ENCODE results near the gene SYNJ2. TPM values are rescaled to one million over a fixed set of nuclear protein-coding genes. Genes with fewer than 3 reads are reported as not detected.
A peak's percentile ranks its signal among the peaks of the same experiment; 100 is the strongest.

The SYNJ2 gene
- total RNA-seq, 1 donor from 2014 or later = 8.2 TPM

- peak; percentile 90 for DNase-seq (ENCODE audit: low read depth)
- H3K4me3 ChIP-seq (ENCODE audit: low read depth, low read length) = no peak overlapping the region
Measured at GRCh38 chr6:158060455-158061360, 79.0 kb downstream of the SYNJ2 start.

GRCh38 chr6:158061361-158061708 lies 79.7 kb downstream of the SYNJ2 start:
- Histone ChIP-seq H3K36me3 (ENCODE audit: control insufficient read depth, insufficient read depth, low read length) (peaks cover 6% of the 10 kb centered on the region), H3K4me3 (ENCODE audit: low read depth, low read length) (no peak overlapping the region), H3K27me3 (ENCODE audit: control insufficient read depth, insufficient read depth, low read length) (no peaks in the 10 kb centered on the region)
- TF ChIP-seq CTCF (IDR thresholded peaks at IDR 0.05; ENCODE audit: insufficient read depth, low read length, severe bottlenecking) = no peak
- no peak for DNase-seq (ENCODE audit: low read depth)
- no peak for FAIRE-seq

More at GRCh38 chr6:158060455-158061360, 79.0 kb downstream of the SYNJ2 start:
- H3K36me3 ChIP-seq (ENCODE audit: control insufficient read depth, insufficient read depth, low read length) = peaks cover 6% of the 10 kb centered on the region
- FAIRE-seq = peak; percentile 60
- H3K27me3 ChIP-seq (ENCODE audit: control insufficient read depth, insufficient read depth, low read length) = no peaks in the 10 kb centered on the region
- no peak for TF ChIP-seq CTCF (IDR thresholded peaks at IDR 0.05; ENCODE audit: insufficient read depth, low read length, severe bottlenecking)

GRCh38 chr6:158061709-158062461 lies 80.2 kb downstream of the SYNJ2 start:
- FAIRE-seq (no peak), DNase-seq (ENCODE audit: low read depth) (no peak)
- no peaks in the 10 kb centered on the region for H3K27me3 ChIP-seq (ENCODE audit: control insufficient read depth, insufficient read depth, low read length)
- H3K36me3 ChIP-seq (ENCODE audit: control insufficient read depth, insufficient read depth, low read length) = peaks cover 6% of the 10 kb centered on the region
- no peak overlapping the region for H3K4me3 ChIP-seq (ENCODE audit: low read depth, low read length)
- TF ChIP-seq CTCF (IDR thresholded peaks at IDR 0.05; ENCODE audit: insufficient read depth, low read length, severe bottlenecking) = no peak

GRCh38 chr6:158063736-158064135 lies 82.1 kb downstream of the SYNJ2 start:
- DNase-seq (ENCODE audit: low read depth) (no peak), FAIRE-seq (no peak)
- peaks cover 6% of the 10 kb centered on the region for H3K36me3 ChIP-seq (ENCODE audit: control insufficient read depth, insufficient read depth, low read length)
- H3K4me3 ChIP-seq (ENCODE audit: low read depth, low read length) = no peak overlapping the region
- TF ChIP-seq CTCF (IDR thresholded peaks at IDR 0.05; ENCODE audit: insufficient read depth, low read length, severe bottlenecking) = no peak
- no peaks in the 10 kb centered on the region for H3K27me3 ChIP-seq (ENCODE audit: control insufficient read depth, insufficient read depth, low read length)

- FAIRE-seq (no peak), DNase-seq (ENCODE audit: low read depth) (no peak)
- Histone ChIP-seq H3K36me3 (ENCODE audit: control insufficient read depth, insufficient read depth, low read length) (peaks cover 6% of the 10 kb centered on the region), H3K27me3 (ENCODE audit: control insufficient read depth, insufficient read depth, low read length) (no peaks in the 10 kb centered on the region), H3K4me3 (ENCODE audit: low read depth, low read length) (no peak overlapping the region)
- no peak for TF ChIP-seq CTCF (IDR thresholded peaks at IDR 0.05; ENCODE audit: insufficient read depth, low read length, severe bottlenecking)
Measured at GRCh38 chr6:158064725-158065251, 83.1 kb downstream of the SYNJ2 start.

Measured in bronchial epithelial cell (primary cell).